ENCODE data around the gene CHKA.

The CHKA gene

GRCh38 chr11:68149417-68149816, 28.2 kb upstream of the CHKA start:
- TF ChIP-seq, protein P1, sequence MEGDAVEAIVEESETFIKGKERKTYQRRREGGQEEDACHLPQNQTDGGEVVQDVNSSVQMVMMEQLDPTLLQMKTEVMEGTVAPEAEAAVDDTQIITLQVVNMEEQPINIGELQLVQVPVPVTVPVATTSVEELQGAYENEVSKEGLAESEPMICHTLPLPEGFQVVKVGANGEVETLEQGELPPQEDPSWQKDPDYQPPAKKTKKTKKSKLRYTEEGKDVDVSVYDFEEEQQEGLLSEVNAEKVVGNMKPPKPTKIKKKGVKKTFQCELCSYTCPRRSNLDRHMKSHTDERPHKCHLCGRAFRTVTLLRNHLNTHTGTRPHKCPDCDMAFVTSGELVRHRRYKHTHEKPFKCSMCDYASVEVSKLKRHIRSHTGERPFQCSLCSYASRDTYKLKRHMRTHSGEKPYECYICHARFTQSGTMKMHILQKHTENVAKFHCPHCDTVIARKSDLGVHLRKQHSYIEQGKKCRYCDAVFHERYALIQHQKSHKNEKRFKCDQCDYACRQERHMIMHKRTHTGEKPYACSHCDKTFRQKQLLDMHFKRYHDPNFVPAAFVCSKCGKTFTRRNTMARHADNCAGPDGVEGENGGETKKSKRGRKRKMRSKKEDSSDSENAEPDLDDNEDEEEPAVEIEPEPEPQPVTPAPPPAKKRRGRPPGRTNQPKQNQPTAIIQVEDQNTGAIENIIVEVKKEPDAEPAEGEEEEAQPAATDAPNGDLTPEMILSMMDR (IDR thresholded peaks at IDR 0.05; ENCODE audit: low read depth, low read length) = no peak
- no peak overlapping the region for H3K4me3 ChIP-seq (ENCODE audit: low read depth, low read length)

DNA sequence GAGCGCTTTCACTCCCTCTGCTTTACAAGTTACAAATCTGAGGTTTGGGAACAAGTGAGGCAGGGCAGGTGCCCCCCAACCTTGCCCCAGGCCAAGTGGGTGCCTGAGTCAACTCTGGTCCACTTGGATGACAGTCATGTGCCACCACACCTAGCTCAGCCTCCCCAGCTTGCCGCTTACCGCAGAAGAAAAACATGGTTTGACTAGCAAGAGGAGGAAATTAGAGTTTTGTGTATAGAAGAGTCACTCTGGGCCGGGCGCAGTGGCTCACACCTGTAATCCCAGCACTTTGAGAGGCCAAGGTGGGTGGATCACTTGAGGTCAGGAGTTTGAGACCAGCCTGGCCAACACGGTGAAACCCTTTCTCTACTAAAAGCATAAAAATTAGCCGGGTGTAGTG, 27.7 kb upstream of the CHKA start:
- TF ChIP-seq, protein P1 (IDR thresholded peaks at IDR 0.05; ENCODE audit: low read depth, low read length) = no peak
- no peak overlapping the region for H3K4me3 ChIP-seq (ENCODE audit: low read depth, low read length)

DNA sequence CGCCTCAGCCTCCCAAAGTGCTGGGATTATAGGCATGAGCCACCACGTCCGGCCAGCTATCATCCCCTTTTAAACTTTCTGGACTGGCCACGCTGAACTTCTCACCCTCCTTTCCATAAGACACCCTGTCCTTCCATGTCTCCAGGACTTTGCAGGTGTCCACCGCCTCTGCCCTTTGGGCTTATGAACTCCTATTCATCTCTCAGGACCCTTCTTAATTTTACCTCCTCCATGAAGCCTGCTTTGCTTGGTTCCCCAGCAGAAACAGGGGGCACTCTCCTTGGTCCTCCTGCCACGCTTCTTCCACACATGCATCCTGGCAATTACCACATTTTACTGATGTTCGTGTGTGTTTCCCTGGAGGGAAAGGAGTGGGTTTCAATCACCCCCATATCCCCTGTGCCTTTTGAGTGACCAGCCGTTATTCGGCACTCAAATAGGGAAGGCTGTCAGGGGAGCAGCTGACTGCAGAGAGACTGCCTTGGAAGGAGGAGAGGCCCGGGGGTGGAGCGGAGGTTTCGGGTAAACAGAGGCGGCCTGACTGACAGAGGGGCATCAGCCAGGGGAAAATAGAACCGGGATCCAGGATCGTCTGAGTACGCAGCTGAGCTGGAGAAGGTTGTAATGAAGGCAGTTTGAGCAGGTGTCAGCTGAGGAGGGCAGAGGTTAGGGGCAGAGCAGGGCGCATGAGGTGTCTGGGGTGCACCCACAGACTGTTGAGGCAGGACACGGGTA, 27.1 kb upstream of the CHKA start:
- TF ChIP-seq, protein P1 (IDR thresholded peaks at IDR 0.05; ENCODE audit: low read depth, low read length) = no peak
- H3K4me3 ChIP-seq (ENCODE audit: low read depth, low read length) = no peak overlapping the region

GRCh38 chr11:68146704-68147474, 25.7 kb upstream of the CHKA start:
- H3K4me3 ChIP-seq (ENCODE audit: low read depth, low read length) = no peak overlapping the region
- TF ChIP-seq, protein P1 (IDR thresholded peaks at IDR 0.05; ENCODE audit: low read depth, low read length) = no peak

DNA sequence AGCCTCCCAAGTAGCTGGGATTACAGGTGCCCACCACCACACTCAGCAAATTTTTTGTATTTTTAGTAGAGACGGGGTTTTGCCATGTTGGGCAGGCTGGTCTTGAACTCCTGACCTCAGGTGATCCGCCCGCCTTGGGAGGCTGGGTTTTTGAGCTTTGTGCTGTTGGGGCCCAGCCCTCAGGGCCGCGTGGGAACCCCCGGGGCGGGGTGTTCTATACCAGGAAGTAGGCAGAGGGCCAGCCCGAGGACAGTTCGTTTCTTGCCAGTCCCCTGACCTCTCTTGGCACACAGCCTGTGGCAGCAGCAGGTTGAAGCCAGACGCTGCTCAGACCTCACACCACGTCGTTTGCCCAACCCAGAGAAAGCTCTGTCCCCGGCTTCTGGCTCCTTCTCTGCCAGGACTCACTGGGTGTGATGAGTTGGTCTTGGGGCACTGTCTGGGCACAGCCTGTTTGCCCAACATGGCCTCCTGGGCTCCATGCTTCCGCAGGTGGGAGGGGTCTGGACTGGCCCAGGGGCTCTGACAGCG, 24.9 kb upstream of the CHKA start:
- TF ChIP-seq, protein P1 (IDR thresholded peaks at IDR 0.05; ENCODE audit: low read depth, low read length) = no peak
- no peak overlapping the region for H3K4me3 ChIP-seq (ENCODE audit: low read depth, low read length)

GRCh38 chr11:68145120-68145866, 24.1 kb upstream of the CHKA start:
- TF ChIP-seq, protein P1 (IDR thresholded peaks at IDR 0.05; ENCODE audit: low read depth, low read length) = no peak
- no peak overlapping the region for H3K4me3 ChIP-seq (ENCODE audit: low read depth, low read length)
